GM12878 (cell line): Measurements from ENCODE around the gene KRT37. TPM values are rescaled to one million over a fixed set of nuclear protein-coding genes. Genes with fewer than 3 reads are reported as not detected.

Experiments used
- ATAC-seq: fragments of 200-7000 bp; cut with Tn5 transposase; 3 replicates; pipeline ENCODE4 v1.9.1; 2020; ENCODE audit warnings: mild to moderate bottlenecking, moderate library complexity
- BruUV-seq: library from RNA; stranded (reverse); fragments of 400-500 nt; replicated peaks from 2 replicates; lab custom pipeline; 2021; lab: Mats Ljungman, UMichigan
- CTCF ChIA-PET: fragments of 300-600 bp; sonication (Branson Sonifier 250); formaldehyde crosslinking; extraction: SDS; loops from one replicate; lab custom pipeline; 2021; ENCODE audit warnings: inconsistent platforms; lab: Yijun Ruan, JAX
- POLR2A ChIA-PET: fragments of 350-600 bp; formaldehyde crosslinking; extraction: SDS; loops from one replicate; lab custom pipeline; 2021; ENCODE audit warnings: inconsistent platforms; lab: Charles Lee
- RAD21 ChIA-PET: fragments of 300-600 bp; sonication (Branson Sonifier 250); formaldehyde crosslinking; loops from one replicate; lab custom pipeline; 2023; ENCODE audit warnings: antibody characterized with exemption; ENCODE audit not compliant: unreplicated experiment; lab: Charles Lee
- SMC1A ChIA-PET: fragments of 300-600 bp; sonication (Branson Sonifier 250); formaldehyde crosslinking; loops from one replicate; lab custom pipeline; 2023; ENCODE audit not compliant: unreplicated experiment, uncharacterized antibody; lab: Charles Lee
- DNase-seq: peaks from one replicate; pipeline ENCODE4 v3.0.0-alpha.2; 2011; ENCODE audit warnings: low read depth, low spot score
- FAIRE-seq: peaks from 3 replicates; lab custom pipeline; 2011; peaks lifted over from hg19 to GRCh38; lab: Jason Lieb, UNC
- H2AFZ ChIP-seq: 2 replicates; pipeline ENCODE4 v1.6.0; 2011; ENCODE audit warnings: low read depth, low read length, control low read depth; ENCODE audit not compliant: control insufficient read depth
- H3K27ac ChIP-seq: 2 replicates; pipeline ENCODE4 v1.5.1; 2011; ENCODE audit warnings: control low read depth; ENCODE audit not compliant: control insufficient read depth, insufficient read depth
- H3K27me3 ChIP-seq, 2 experiments: replicated peaks in 1 of 2; 2 replicates each; pipeline versions ENCODE4 v1.6.0 to v1.6.1; 2011; ENCODE audit warnings: low read length in 1 of 2; ENCODE audit not compliant: control insufficient read depth in 2 of 2, insufficient read depth in 2 of 2
- H3K36me3 ChIP-seq, 2 experiments: 2 replicates each; pipeline ENCODE4 v1.5.1; 2011; ENCODE audit warnings: low read length in 1 of 2; ENCODE audit not compliant: control insufficient read depth in 2 of 2, insufficient read depth in 2 of 2
- H3K4me1 ChIP-seq: 2 replicates; pipeline ENCODE4 v1.6.1; 2011; ENCODE audit warnings: mild to moderate bottlenecking, low read length, moderate library complexity, mixed read lengths; ENCODE audit not compliant: control insufficient read depth, insufficient read depth
- H3K4me2 ChIP-seq: 2 replicates; pipeline ENCODE4 v1.6.0; 2011; ENCODE audit warnings: control low read depth; ENCODE audit not compliant: control insufficient read depth, insufficient read depth
- H3K4me3 ChIP-seq: fragments of 200-600 bp; sonication (generic); 2 replicates; pipeline ENCODE4 v1.5.1; 2016
- H3K79me2 ChIP-seq: 2 replicates; pipeline ENCODE4 v1.6.0; 2011; ENCODE audit warnings: low read length; ENCODE audit not compliant: control insufficient read depth, insufficient read depth
- H3K9ac ChIP-seq: 2 replicates; pipeline ENCODE4 v1.8.0; 2011; ENCODE audit warnings: low read length, control low read depth, mixed read lengths; ENCODE audit not compliant: control insufficient read depth, insufficient read depth
- H3K9me3 ChIP-seq: replicated peaks from 3 replicates; pipeline ENCODE4 v1.5.1; 2011; ENCODE audit warnings: mild to moderate bottlenecking, low read length; ENCODE audit not compliant: control insufficient read depth, insufficient read depth
- H4K20me1 ChIP-seq: 2 replicates; pipeline ENCODE4 v1.6.0; 2011; ENCODE audit not compliant: control insufficient read depth, insufficient read depth
- BRCA1 ChIP-seq: IDR thresholded peaks from 2 replicates; pipeline ENCODE4 v1.6.1; 2011; ENCODE audit warnings: low read depth, low read length, improper control_type of control experiment
- CUX1 ChIP-seq: IDR thresholded peaks from 2 replicates; pipeline ENCODE4 v1.6.1; 2012; ENCODE audit warnings: improper control_type of control experiment, low read depth, low read length; ENCODE audit not compliant: insufficient replicate concordance
- EP300 ChIP-seq, 2 experiments: fragments of 150-350 bp in 1 of 2; IDR thresholded peaks; 2 replicates each; pipeline ENCODE4 v1.6.1; 2011 to 2012; ENCODE audit warnings: low read depth in 2 of 2, low read length in 2 of 2, borderline replicate concordance in 1 of 2, improper control_type of control experiment in 1 of 2, inconsistent platforms in 1 of 2; ENCODE audit not compliant: control insufficient read depth in 1 of 2
- IRF3 ChIP-seq: fragments of 450-650 bp; IDR thresholded peaks from 2 replicates; pipeline ENCODE4 v1.6.1; 2014; ENCODE audit warnings: mild to moderate bottlenecking
- JUNB ChIP-seq: IDR thresholded peaks from 2 replicates; pipeline ENCODE4 v1.6.1; 2016; ENCODE audit warnings: antibody characterized with exemption, mild to moderate bottlenecking
- MTA2 ChIP-seq: fragments of 450-650 bp; IDR thresholded peaks from 2 replicates; pipeline ENCODE4 v1.6.1; 2016; ENCODE audit warnings: low read depth, mild to moderate bottlenecking, moderate library complexity
- MTA3 ChIP-seq: IDR thresholded peaks from 2 replicates; pipeline ENCODE4 v1.6.1; 2012; ENCODE audit warnings: low read length, inconsistent platforms, borderline replicate concordance
- NFXL1 ChIP-seq: fragments of 450-650 bp; IDR thresholded peaks from 2 replicates; pipeline ENCODE4 v1.6.1; 2017; ENCODE audit warnings: antibody characterized with exemption, mild to moderate bottlenecking, borderline replicate concordance
- RAD51 ChIP-seq: fragments of 450-650 bp; IDR thresholded peaks from 2 replicates; pipeline ENCODE4 v1.6.1; 2016; ENCODE audit warnings: moderate library complexity, mild to moderate bottlenecking, inconsistent platforms
- RBBP5 ChIP-seq: fragments of 200-600 bp; sonication (generic); conservative IDR thresholded peaks from 2 replicates; pipeline ENCODE4 v1.6.1; 2016
- SRF ChIP-seq, 2 experiments: IDR thresholded peaks; 2 replicates each; pipeline ENCODE4 v1.6.1; 2011; ENCODE audit warnings: low read depth in 2 of 2, low read length in 2 of 2, mild to moderate bottlenecking in 1 of 2, moderate library complexity in 1 of 2
- SUPT20H ChIP-seq: IDR thresholded peaks from 2 replicates; pipeline ENCODE4 v1.6.1; 2011; ENCODE audit warnings: low read depth, mild to moderate bottlenecking, low read length, moderate library complexity, borderline replicate concordance; ENCODE audit not compliant: control insufficient read depth
- TCF7 ChIP-seq: IDR thresholded peaks from 2 replicates; pipeline ENCODE4 v1.6.1; 2014; ENCODE audit warnings: antibody characterized with exemption, borderline replicate concordance
- YY1 ChIP-seq: IDR thresholded peaks from 2 replicates; pipeline ENCODE4 v1.6.1; 2011; ENCODE audit warnings: low read depth, mild to moderate bottlenecking, low read length
- WGBS: methylation state at CpG from one replicate; pipeline ENCODE4 v1.1.6; 2016; ENCODE audit warnings: low lambda C conversion rate; ENCODE audit not compliant: insufficient replicate concordance, insufficient coverage; ENCODE audit errors: missing lambda C conversion rate; 5-methylcytosine and 5-hydroxymethylcytosine counted together
- in situ Hi-C: fragments of 300-500 bp; cut with MboI; formaldehyde crosslinking; loops from 9 replicates; pipeline ENCODE4 v1.14.3; 2018; ENCODE audit warnings: mixed read lengths
- intact Hi-C: fragments of 100-400 bp; cut with micrococcal nuclease; formaldehyde crosslinking; loops from one replicate; pipeline ENCODE4 v1.14.2; 2022; ENCODE audit not compliant: unreplicated experiment
- polyA plus RNA-seq, 11 experiments: library from polyadenylated mRNA; depleted of rRNA in 4 of 11; unstranded in 6 of 11; stranded (reverse) in 5 of 11; fragments of >200 nt; fragmentation: Nextera tagmentation in 4 of 11; fragmentation: Illumina TruSeq in 1 of 11; extraction: Ambion mirVana in 4 of 11; extraction: Trizol in 1 of 11; gene quantifications; 1 replicate in 1 of 11; 2 replicates in 10 of 11; pipeline versions ENCODE4 v1.2.1 to v1.2.3, GENCODE V29; 2011 to 2016; ENCODE audit warnings: inconsistent platforms in 2 of 11, missing spikeins in 2 of 11, low read depth in 1 of 11
- total RNA-seq, 4 experiments: library from RNA; depleted of rRNA in 3 of 4; stranded (reverse); fragments of >200 nt in 3 of 4; fragmentation: Illumina TruSeq in 1 of 4; extraction: Trizol in 1 of 4; gene quantifications; 2 replicates each; pipeline versions ENCODE4 v1.2.1 to v1.2.3, GENCODE V29; 2013 to 2021

The KRT37 gene
- total and polyA plus RNA-seq, 10 of the 15 experiments (the other 5 are each of a cell fraction or from before 2014, with no cell fraction given), result not detected

GRCh38 chr17:41449008-41449407 lies 24.6 kb upstream of the KRT37 start:
- Histone ChIP-seq H3K4me2 (no peak overlapping the region), H3K79me2 (no peaks in the 10 kb centered on the region), H3K27me3 (peaks cover 3 to 4% of the 10 kb centered on the region in 2 experiments; a peak in 3 of 4 replicates), H3K9ac (no peak overlapping the region), H3K4me1 (no peaks in the 10 kb centered on the region), H3K36me3 (no peaks in the 10 kb centered on the region), H4K20me1 (no peaks in the 10 kb centered on the region), H2AFZ (no peak overlapping the region), H3K4me3 (no peak overlapping the region), H3K9me3 (no peaks in the 10 kb centered on the region), H3K27ac (no peak overlapping the region)
- intact Hi-C loops (no loop called here), in situ Hi-C loops (no loop called here)
- DNase-seq (no peak), ATAC-seq (no peak), FAIRE-seq (no peak)
- ChIA-PET CTCF (no interaction called here), POLR2A (no interaction called here), SMC1A (no interaction called here), RAD21 (no interaction called here)
- no TSS peak for BruUV-seq
- WGBS, result 16% methylated on average over 5 of the region's 6 CpGs
- no peak for TF ChIP-seq MTA2
- TF ChIP-seq CUX1, result no peak
- no peak for TF ChIP-seq BRCA1
- TF ChIP-seq IRF3, result no peak
- TF ChIP-seq YY1, result no peak
- no peak for TF ChIP-seq NFXL1
- TF ChIP-seq RAD51, result no peak
- no peak for TF ChIP-seq SUPT20H
- TF ChIP-seq TCF7, result no peak
- no peak for TF ChIP-seq SRF (IDR thresholded peaks at IDR 0.05; ENCODE audit: low read depth in 2 of 2, low read length in 2 of 2)
- no peak for TF ChIP-seq RBBP5
- no peak for TF ChIP-seq MTA3
- no peak for TF ChIP-seq JUNB
- no peak for TF ChIP-seq EP300 (IDR thresholded peaks at IDR 0.05; ENCODE audit: borderline replicate concordance in 1 of 2, control insufficient read depth in 1 of 2, low read depth in 2 of 2, low read length in 2 of 2)
